ENCODE results near the gene CHST2.

CHST2 gene

GRCh38 chr3:143099690-143100089 is 19.9 kb upstream of the CHST2 start:
- no peak for DNase-seq

- DNase-seq: no peak
Measured at GRCh38 chr3:143100451-143100850, 19.1 kb upstream of the CHST2 start.

- no peak for DNase-seq
Measured at GRCh38 chr3:143101792-143102381, 17.7 kb upstream of the CHST2 start.

GRCh38 chr3:143103652-143104051 is 15.9 kb upstream of the CHST2 start:
- no peak for DNase-seq

DNA sequence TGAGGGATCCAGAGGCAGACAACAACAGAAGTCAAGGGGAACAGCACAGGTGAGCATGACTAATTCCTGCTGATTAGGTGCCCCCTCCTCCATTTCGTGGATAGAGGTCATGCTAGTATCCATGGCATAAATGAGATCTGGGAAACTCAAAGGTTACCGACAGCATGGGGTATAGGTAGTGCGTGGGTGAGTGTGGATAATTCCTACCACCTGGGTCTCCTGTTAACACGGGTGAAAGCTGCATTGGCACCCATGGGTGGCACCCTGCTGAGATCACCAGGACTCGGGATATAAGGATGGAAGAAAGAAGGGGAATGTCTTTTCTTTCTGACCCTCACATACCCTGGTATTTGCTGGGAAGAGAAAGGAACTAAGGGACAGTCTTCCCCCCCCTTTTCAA is 14.4 kb upstream of the CHST2 start:
- no peak for DNase-seq

DNA sequence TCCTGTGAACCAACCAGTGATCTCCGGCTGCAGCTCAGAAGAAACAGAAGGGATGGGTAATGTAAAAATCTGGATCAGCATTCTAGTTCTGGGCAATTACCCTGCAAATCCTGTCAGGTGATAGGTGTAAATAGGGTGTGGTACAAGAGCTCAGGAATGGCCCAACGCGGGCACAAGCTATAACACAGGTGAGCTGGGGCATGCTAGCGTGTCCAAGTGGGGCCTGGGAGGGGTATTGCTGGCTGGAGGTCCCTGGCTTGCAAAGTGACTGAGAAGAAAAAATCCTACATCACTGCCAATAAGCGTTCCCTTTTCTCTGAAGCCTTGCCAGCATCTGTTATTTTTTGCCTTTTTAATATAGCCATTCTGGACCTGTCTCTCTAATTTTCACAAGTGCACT is 9.7 kb upstream of the CHST2 start:
- DNase-seq: no peak

- DNase-seq: no peak
Measured at GRCh38 chr3:143110371-143110770, 9.2 kb upstream of the CHST2 start.

- DNase-seq: no peak
Measured at GRCh38 chr3:143118630-143119008, 952 bp upstream of the CHST2 start.

DNA sequence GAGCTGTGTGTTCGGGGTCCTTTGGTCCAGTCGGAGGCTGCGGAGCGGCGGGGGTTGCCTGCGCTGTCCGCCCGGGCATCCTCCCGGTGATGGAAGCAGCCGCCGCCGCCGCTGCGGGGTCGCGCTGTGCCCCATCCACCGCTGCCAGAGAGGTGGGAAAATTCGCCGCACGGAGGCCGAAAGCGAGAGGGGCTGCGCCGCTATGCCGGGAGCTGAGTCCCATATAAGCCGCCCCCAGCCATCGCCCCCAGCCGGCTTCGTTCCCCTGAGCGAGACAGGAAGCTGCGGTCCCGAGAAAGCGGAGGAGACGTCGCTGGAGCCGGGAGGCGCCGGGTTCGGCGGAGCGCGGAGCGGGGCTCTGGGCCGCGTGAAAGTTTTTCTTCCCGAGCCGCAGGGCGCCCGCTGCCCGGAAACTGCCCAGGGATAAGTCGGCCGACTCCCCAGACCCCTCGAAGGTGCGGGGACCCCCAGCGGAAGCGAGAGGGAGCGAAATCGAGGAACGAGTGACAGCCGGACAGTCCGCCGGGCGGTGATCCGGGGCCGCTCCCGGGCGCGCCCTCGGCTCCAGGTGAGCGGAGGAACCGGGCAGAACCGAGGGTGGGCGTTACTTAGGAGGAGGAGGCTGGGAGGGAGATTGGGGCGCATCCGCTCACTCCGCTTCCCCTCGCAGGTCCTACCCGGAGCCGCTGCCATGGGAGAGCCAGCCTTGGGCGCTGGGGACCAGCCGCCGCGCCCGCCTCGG is 574 bp downstream of the CHST2 start:
- DNase-seq: no peak

DNA sequence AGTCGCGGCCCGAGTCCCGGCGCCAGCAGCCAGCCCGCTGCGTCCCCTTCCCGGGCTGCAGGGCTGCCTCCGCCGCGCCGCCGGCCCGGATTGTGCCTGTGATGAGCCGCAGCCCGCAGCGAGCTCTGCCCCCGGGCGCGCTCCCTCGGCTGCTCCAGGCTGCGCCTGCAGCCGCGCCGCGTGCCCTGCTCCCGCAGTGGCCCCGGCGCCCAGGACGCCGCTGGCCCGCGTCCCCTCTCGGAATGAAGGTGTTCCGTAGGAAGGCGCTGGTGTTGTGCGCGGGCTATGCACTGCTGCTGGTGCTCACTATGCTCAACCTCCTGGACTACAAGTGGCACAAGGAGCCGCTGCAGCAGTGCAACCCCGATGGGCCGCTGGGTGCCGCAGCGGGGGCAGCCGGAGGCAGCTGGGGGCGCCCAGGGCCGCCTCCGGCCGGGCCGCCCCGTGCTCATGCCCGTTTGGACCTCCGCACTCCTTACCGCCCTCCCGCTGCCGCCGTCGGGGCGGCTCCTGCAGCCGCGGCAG is 1.2 kb downstream of the CHST2 start:
- no peak for DNase-seq

DNA sequence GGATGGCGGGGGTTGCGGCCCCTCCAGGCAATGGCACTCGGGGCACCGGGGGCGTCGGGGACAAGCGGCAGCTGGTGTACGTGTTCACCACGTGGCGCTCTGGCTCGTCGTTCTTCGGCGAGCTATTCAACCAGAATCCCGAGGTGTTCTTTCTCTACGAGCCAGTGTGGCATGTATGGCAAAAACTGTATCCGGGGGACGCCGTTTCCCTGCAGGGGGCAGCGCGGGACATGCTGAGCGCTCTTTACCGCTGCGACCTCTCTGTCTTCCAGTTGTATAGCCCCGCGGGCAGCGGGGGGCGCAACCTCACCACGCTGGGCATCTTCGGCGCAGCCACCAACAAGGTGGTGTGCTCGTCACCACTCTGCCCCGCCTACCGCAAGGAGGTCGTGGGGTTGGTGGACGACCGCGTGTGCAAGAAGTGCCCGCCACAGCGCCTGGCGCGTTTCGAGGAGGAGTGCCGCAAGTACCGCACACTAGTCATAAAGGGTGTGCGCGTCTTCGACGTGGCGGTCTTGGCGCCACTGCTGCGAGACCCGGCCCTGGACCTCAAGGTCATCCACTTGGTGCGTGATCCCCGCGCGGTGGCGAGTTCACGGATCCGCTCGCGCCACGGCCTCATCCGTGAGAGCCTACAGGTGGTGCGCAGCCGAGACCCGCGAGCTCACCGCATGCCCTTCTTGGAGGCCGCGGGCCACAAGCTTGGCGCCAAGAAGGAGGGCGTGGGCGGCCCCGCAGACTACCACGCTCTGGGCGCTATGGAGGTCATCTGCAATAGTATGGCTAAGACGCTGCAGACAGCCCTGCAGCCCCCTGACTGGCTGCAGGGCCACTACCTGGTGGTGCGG is 1.9 kb downstream of the CHST2 start:
- peak; percentile 87 for DNase-seq

GRCh38 chr3:143122089-143122430 is 2.5 kb downstream of the CHST2 start:
- no peak for DNase-seq

GRCh38 chr3:143122608-143123352 is 3.2 kb downstream of the CHST2 start:
- DNase-seq: no peak

GRCh38 chr3:143123353-143123984 is 3.9 kb downstream of the CHST2 start:
- no peak for DNase-seq

- DNase-seq: no peak
Measured at GRCh38 chr3:143124601-143125520, 5.3 kb downstream of the CHST2 start.

GRCh38 chr3:143127801-143128200 is 8.2 kb downstream of the CHST2 start:
- no peak for DNase-seq

GRCh38 chr3:143128227-143128955 is 8.8 kb downstream of the CHST2 start:
- no peak for DNase-seq

DNA sequence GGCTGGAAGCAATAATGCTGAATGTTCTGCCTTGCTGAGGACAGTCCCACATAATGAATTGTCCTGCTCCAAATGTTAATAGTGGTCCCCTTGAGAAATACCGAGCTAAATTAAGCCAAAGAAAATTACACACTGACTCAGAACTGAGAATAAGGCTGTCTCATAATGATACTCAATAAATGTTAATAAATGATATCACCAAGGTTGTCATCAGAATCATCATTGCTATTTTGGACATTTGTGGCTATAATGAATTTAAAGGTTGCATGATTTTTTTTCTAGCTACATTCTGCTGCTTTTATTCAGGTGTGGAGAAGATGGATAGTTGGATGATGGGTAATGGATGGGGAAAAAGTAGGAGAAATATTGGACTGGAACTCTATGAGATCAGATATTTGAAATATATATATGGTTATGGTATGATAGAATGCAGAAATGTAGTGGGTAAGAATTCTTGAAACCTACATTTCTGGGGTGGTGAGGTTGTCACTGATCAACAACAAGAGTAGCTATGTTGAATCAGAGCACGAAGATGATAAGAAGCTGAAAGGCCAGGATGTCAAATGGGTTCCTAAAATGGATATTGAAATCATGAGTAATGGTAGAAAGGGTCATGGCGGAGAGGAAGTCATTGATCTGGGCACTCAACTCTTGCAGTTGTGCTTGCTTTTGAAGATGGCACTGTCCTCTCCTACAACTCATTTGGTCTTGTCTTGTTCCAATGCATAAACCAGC is 12.8 kb downstream of the CHST2 start:
- no peak for DNase-seq

GRCh38 chr3:143134471-143134870 is 14.9 kb downstream of the CHST2 start:
- DNase-seq: no peak

DNA sequence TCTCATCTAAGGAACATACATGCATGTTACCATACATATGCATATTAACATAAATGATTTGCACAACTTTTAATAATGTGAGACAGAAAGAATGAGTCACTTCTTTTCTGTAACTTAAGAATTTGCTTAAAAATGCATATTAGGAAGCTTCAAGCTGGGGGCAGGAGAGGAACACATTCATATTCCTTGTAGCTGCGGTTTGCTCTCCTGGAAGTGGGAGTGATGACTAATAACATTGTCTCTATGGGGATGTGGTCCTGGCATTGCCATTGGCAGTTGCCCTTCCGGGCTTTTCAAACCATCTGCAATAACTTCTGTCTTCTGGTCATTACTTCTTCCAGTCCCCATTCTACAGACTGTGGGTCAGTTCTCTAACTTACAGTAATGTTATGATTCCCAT is 15.6 kb downstream of the CHST2 start:
- no peak for DNase-seq

Measured in activated CD8-positive, alpha-beta memory T cell treated with anti-CD3 and anti-CD28 coated beads for 24 hours (primary cell).